GM19452 (cell line): ENCODE measurements around the gene EHBP1.
"Not testable (repeated sequence)": the region's sequence is repeated elsewhere in the genome, so short reads cannot be mapped to it uniquely, and the experiment has no call there.

Experiments used
- ATAC-seq: cut with Tn5 transposase; IDR thresholded peaks from one replicate; pipeline ENCODE4 v1.9.1; 2021; ENCODE audit not compliant: unreplicated experiment

EHBP1 gene

DNA sequence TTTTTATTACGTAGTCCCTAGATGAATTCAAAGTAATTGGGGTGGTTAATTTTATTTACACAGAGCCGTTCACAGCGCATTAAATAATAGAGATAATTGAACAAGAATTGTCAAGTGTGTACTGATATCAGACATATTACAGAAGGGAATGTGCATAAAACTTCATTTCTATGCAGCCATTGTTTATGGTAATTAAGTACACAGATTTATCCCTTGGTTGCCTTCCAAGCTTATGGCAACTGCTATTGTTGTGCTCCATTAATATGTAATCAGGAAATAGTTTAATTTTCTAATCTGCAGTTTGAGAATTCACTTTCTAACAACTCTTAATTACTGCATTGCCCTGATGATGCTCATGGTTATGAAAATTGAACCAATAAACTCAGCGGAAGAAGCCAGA is 297.8 kb downstream of the EHBP1 start:
- no peak for ATAC-seq

DNA sequence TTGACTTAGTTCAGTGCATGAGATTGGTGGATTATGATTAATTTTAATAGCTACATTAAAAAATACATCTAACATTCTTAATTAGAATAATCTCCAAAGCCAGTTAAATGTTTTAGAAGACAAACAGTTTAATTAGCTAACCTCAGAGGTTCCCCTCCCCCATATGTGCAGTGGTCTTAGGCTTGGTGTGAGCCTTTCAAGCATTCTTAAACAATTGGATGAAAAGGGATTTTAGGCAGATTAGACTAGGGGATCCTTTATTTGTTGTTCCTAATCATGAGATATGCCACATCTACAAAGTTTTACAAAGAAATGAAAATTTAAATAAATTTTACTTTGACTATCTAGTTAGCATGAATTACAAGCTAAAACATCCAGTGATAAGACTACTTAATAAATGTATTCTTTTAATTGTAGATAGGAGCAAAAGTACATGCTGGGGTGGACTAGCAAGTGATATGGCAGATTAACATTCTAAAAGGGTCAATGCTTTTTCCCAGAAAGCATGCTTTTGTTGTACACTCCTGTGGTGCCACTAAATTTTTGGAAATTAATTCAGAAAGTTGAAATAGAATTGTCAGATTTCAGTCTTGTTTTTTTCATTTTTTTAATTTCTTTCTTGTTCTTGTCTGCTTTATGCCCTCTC is 302.4 kb downstream of the EHBP1 start:
- no peak for ATAC-seq

DNA sequence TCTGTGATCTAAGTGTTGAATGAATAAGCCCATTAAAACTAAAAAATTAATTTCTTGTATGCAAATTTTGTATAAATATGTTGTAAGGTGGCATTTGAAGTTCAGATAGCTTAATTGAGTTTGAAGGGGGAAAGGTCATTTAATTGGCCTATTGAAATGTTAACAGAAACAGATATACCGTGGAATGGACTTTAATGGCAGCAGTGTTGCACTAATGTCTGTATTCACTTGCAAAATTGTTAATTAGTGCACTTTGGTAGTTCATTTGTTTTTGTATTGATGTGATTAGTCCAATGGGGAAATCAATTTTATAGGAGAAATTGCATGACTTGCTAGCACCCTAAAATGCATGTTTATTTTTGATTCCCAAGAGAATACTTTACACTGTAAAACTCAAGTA is 303.3 kb downstream of the EHBP1 start:
- no peak for ATAC-seq

DNA sequence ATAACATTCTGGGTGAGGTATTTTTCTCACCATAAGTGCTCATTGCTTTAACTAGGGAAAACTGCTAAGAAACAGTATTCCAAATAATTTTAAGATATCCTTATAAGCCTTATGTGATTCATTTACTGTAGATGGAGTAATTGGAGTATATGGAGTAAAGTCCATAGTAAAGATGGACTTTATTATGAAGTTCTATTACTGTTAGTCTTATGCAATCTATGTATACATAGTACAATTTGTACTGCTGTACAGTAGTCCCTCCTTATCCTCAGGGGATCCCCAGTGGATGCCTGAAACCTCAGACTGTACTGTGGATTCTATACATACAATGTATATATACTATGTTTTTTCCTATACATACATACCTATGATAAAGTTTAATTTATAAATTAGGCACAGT is 304.0 kb downstream of the EHBP1 start:
- no peak for ATAC-seq

DNA sequence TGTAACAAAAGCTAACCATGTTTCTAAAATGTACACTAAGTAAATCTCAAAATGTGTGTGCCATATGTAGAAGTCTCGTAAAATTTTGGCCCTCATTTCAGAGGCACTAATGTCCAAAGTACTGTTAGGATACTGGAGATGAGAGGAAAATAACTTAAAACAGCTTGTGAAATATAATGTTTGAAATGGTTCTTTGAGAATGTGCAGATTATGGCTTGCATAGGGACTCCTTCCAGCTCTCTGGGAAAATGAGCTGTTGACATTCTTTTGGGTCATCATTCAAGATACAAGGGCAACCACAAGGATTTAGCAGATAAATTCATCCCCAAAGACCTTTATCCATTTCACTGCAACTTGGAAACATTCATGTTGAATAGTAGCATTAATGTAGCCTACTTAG is 307.0 kb downstream of the EHBP1 start:
- no peak for ATAC-seq

DNA sequence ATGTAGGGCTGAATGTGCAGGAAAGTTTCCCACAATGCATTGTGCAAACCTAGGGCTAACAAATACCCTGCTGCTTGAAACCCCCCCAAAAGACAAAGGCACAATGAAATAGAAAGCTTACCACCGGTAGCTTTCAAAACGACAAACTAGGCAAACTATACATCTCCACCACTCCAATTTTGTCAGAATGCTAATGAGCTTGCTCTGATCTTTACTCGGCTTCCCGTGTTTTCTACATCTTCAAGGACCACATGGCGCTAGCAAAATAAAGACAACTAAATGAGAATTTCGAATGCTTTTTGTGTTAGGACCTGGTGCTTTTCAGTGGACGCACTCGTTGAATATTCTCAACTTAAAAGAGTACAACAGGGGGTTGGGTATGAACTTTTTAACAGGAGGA is 307.9 kb downstream of the EHBP1 start:
- no peak for ATAC-seq

DNA sequence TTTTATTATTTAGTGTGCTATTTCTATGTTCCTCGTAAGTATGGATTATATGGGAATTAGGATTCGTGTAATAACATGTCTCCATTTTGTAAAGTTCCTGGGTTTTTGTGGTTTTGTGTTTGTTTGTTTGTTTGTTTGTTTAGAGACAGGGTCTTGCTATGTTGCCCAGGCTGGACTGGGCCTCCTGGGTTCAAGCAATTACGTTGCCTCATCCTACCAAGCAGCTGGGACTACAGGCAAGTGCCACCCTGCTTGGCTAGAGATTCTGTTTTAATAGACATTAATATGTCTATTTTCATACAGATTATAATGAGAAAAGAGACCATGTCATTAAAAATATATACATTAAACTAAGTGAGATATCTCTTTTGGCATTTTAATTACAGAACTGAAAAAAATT is 309.9 kb downstream of the EHBP1 start:
- ATAC-seq: no peak

DNA sequence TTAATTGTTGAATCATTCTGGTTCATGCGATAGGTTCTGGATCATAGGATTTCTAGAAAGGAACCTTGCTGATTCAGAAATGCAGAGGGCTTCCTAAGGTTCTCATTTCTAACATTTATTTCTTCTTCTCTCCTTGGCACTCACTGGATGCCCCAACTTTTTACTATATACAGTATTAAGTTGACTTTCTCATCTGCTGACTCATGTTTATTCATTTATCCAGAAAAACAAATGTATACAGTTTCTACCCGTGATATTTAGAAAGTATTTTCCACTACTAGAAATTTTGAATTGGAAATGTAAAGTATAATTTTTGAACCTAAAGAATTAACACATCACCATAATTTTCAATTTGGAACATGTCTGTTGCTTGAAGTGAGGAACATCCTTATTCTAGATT is 312.9 kb downstream of the EHBP1 start:
- no peak for ATAC-seq

DNA sequence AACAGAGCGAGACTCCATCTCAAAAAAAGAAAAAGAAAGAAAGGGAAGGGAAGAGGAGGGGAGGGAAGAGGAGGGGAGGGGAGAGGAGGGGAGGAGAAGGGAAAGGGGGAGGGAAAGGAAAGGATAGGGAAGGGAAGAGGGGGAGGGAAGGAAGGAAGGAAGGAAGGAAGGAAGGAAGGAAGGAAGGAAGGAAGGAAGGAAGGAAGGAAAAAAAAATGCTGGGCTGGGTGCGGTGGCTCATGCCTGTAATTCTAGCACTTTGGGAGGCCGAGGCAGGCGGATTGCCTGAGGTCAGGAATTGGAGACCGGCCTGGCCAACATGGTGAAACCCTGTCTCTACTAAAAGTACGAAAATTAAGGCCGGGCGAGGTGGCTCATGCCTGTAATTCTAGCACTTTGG is 314.2 kb downstream of the EHBP1 start:
- ATAC-seq: not testable (repeated sequence)

DNA sequence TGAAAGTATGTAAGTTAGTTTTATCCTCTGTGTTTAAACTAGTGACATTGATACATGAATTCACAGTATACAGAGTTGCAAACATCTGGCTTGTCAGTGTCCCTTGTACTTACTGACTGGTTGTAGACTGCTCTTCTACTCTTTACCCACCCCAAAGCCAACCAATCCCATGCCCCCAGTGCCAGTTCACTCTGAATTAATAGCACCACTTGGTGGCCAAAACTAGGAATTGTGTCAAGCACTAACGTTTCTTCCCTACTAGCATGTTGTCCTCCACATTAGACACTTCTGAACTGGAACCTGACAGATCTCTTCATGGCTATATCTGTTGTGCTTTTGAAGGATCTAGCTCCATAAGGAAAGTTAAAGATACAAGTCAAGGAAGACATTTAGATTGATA is 317.9 kb downstream of the EHBP1 start:
- ATAC-seq: no peak

DNA sequence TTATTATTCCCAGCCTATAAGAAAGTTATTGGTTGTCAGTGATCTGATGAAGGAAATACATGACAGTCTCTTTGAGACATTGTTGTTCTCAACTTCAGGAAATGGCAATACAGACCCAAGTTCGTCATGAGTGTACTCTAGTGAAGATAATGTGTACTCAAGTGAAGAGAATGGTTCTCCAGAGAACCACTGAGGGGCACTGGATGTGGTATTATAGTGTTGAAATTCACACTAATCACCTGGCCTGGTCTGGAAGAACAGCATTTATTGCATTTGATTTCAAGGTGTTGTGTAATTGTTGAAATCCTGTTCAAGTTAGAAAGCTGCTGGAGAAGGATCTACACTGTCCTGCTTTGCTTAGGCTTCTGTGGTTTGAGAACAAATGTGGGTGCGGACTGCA is 321.7 kb downstream of the EHBP1 start:
- ATAC-seq: no peak

DNA sequence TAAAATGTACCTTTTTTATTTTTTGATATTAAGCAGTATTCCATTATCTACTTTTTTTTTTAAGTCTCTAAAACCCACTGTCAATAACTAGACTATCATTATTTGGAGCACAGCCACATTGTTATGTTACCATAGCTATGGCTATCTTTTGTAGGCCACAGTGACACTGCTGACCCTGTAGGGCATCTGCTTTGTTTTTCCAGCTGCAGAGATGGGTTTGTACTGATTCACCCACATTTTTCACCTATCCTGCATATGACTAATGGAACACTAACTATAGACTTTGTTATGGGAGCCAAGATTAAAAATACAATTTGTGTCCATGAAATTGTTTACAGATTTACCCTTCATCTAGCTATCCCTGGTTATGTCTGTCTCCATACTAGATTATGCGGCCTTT is 323.5 kb downstream of the EHBP1 start:
- ATAC-seq: no peak

DNA sequence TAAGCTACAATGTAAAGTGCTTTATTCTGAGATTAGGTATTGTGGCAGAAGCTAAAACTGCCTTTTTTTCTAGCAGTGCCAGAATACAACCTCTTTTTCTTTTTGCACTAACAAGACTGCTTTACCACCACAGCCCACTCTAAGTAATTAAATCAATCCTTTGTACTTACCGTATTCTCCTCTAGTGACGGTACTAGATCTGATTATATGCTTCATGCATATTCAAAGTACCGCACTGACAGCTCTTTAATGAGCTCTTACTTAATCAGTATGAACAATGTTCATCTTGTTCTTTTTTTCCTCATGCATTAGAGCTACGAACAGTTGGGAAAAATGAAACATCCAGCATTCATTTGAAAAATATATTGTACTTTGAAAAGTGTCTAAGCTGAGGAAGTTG is 329.0 kb downstream of the EHBP1 start:
- ATAC-seq: no peak

DNA sequence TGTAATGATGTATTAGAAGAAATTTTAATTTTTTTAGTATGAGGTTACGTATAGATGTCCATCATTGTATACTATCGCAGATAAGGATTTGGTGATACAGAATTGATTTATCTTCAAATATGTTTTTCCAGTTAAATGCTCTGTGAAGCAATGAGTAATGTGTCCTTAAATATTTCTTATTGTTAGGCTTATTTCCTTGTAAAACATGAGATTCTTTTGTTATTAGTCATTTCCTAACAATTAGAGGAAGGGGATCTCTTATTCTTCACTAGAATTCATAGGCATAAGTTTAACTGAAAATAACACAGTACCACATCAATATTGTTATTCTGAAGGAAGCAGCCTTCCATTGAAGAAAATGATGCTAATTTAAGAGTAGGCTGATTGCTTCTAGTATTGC is 329.7 kb downstream of the EHBP1 start:
- ATAC-seq: no peak

DNA sequence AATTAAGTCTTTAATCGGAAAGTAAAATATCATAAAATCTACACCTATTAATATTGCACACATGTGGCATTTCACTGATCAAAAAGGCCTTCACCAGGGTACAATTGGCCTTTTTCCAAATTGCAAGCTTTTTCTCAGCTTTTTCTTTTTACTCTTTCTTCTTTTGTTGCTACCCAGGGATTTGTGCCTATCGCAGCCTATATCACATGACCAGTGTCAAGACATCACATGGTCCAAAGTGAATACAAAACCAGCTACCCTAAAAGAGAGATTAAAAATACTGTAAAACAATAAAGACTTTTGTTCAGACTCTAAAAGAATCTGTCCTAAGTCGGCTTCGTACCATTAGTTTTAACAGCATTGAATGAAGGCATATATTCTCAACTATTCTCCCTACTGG is 330.1 kb downstream of the EHBP1 start:
- no peak for ATAC-seq

DNA sequence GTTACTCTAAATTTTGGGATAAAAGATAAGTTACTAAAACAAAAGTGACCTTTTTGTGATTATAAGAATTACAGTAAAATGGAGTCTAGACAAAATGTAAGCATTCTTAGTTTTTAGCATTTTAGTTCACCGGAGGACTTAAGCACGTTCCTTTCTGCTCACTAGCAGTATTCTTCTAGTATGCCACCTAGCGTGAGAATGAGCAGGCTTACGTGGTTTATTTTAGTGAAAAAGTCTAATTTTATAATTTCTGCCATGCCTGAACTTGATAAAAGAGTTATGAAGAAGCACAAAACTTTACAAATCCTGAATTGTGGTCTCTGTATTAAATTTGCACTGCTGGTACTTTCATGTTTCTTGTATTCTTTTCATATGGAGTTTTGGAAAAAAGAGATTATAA is 332.5 kb downstream of the EHBP1 start:
- ATAC-seq: no peak

DNA sequence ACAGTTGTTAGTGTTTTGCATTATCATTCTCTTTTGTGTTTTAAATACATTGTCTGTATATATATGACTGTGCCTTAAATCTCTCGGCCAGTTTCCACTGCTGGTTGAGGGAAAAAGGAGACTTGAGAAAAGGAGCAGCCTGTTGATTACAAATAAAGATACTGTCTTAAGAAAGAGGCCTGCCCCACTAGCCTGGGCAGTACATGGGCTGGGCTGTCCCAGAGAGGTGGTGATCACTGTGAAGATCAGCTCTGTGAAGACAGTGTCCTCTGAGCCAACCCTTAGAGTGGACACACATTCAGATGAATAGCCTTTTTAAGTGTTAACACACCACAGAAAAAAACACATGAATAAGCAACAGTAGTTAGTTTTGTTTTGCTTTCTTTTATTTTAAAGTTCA is 335.1 kb downstream of the EHBP1 start:
- ATAC-seq: no peak

DNA sequence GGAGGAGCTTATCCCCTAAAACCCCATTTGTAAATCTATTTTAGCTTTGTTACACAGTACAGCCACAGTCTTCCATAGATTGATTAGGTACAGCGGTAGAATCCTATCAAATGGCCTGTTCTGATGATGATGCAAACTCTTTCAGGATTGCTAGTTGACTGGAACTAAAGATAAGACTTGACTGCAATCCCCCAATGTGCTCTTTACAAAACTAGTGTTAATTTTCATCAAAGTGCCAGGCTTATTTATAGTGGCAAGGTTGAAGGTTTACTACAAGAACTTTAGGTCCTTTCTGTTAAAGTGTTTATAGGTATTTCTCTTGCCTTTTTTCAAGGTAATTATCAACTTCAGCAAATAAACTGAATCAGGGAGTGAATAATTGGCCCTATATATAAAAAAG is 336.1 kb downstream of the EHBP1 start:
- no peak for ATAC-seq

DNA sequence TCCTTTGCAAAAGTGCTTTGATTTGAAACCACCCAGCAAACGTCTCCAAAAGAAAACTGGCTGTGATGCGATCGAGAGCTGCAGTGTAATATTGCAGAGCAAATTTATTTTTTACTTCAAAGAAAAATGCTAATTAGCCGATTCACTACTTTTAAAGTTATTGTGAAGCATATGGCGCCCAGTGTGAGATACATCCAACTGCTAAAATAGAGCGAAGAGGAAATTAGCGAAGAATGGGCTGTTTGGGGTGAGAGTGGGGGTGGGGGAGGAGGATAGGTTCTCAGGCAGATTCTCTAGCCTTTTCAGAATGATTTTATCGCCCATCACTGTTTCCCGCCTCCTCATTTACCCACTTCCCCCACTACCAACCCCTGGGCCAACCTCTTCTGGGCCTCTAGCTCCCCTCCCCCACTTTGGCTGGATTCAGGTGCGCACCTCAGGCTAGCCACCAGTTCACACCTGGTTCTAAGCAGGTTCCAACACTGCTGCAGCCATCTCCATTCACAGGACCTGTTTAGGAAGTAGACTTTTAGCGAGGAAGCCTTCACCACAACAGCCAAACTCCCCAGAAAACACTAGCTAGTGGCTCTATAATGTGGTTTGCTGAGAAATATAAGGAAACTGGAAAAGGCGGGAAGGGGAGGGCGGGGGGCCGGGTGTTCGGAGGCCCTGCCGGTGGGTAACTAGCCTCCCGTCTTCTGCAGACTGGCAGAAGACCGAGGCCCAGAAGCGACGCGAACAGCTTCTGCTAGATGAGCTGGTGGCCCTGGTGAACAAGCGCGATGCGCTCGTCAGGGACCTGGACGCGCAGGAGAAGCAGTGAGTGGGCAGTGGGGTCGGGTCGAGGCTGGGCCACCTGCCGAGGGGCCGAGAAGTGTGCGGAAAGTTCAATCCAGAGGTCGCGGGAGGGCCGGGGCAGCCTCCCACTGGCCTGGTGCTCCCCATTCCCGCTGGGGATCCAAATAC is 339.1 kb downstream of the EHBP1 start:
- no peak for ATAC-seq

DNA sequence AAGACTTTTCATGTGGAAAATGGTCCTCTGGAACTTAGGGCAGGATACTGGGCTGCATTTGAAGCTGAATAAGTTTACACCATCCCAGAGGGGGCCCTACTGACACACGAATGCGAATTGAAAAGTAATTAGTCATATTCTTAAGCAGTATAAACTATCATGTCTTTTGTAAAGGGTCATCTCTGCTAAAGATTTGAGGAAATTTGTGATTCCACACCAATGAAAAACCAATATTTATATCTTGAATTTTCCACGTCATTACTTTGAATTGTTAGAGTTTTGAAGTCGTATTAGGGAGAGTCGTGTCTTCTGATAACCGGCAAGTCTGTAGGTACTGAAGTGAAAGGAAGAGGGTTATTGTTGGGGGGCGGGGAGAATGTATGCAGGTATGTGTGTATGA is 341.0 kb downstream of the EHBP1 start:
- ATAC-seq: no peak

DNA sequence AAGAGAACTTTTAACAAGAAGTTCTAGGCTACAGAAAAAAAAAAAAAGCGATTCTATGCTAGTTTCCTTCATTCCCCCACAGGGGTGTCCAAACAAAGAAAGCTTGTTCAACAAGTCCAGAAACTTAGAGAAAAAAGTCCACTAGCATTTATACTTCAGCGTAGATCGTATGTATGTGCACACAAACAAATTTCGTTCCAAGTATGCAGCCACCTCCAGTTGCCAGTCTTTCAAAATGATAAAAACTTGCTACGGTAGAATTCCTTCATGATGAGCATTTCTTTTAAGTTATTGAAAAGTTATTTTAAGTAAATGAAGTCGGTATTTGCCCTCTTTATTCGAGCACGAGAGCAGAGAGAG is 341.4 kb downstream of the EHBP1 start:
- no peak for ATAC-seq
